K562 (cell line): Measurements from ENCODE around the gene PCSK5. TPM values are rescaled to one million over a fixed set of nuclear protein-coding genes. Genes with fewer than 3 reads are reported as not detected.

Experiments used
- ATAC-seq: fragments of 200-7000 bp; cut with Tn5 transposase; 3 replicates; pipeline ENCODE4 v1.9.1; 2020; ENCODE audit warnings: moderate library complexity
- BruUV-seq: library from RNA; stranded (reverse); fragments of 400-500 nt; replicated peaks from 2 replicates; lab custom pipeline; 2021; lab: Mats Ljungman, UMichigan
- CTCF ChIA-PET: fragments of 300-600 bp; formaldehyde crosslinking; extraction: SDS; loops from one replicate; lab custom pipeline; 2021; ENCODE audit warnings: low intra/inter-chr PET ratio; lab: Yijun Ruan, JAX
- POLR2A ChIA-PET: fragments of 300-600, 350-650 bp; sonication (Branson Sonifier 250); formaldehyde crosslinking; extraction: SDS; loops from one replicate; lab custom pipeline; 2021; ENCODE audit warnings: antibody characterized with exemption, inconsistent platforms; lab: Yijun Ruan, JAX
- DNase-seq, 4 experiments: peaks; one replicate each; pipeline versions ENCODE4 v3.0.0 to v3.0.0-alpha.2; 2011 to 2018; ENCODE audit warnings: low spot score in 3 of 4, mixed read lengths in 3 of 4; ENCODE audit errors: extremely low read depth in 1 of 4
- FAIRE-seq: peaks from 2 replicates; lab custom pipeline; 2011; peaks lifted over from hg19 to GRCh38; lab: Jason Lieb, UNC
- H2AFZ ChIP-seq: 2 replicates; pipeline ENCODE4 v1.6.0; 2011; ENCODE audit warnings: low read depth, low read length, control low read depth, inconsistent platforms
- H3K27ac ChIP-seq: fragments of 200-600 bp; 3 replicates; pipeline ENCODE4 v1.8.0; 2011; ENCODE audit warnings: low read depth, mild to moderate bottlenecking, control low read depth, inconsistent platforms, low read length, moderate library complexity, mixed read lengths; ENCODE audit errors: extremely low read depth
- H3K27me3 ChIP-seq, 2 experiments: fragments of 300-600 bp in 1 of 2; 2 replicates in 1 of 2; 3 replicates in 1 of 2; pipeline versions ENCODE4 v1.6.0 to v1.8.0; 2011; ENCODE audit warnings: inconsistent platforms in 2 of 2, low read length in 2 of 2, mild to moderate bottlenecking in 1 of 2, mixed read lengths in 1 of 2, moderate library complexity in 1 of 2; ENCODE audit not compliant: control insufficient read depth in 2 of 2, insufficient read depth in 2 of 2
- H3K36me3 ChIP-seq: fragments of 300-600 bp; 3 replicates; pipeline ENCODE4 v1.8.0; 2011; ENCODE audit warnings: mild to moderate bottlenecking, low read length, inconsistent platforms; ENCODE audit not compliant: control insufficient read depth, insufficient read depth
- H3K4me1 ChIP-seq, 2 experiments: fragments of 200-600 bp in 1 of 2; replicated peaks in 1 of 2; 2 replicates in 1 of 2; 3 replicates in 1 of 2; pipeline versions ENCODE4 v1.5.1 to v1.8.0; 2011; ENCODE audit warnings: inconsistent platforms in 2 of 2, low read length in 2 of 2, mild to moderate bottlenecking in 1 of 2, mixed read lengths in 1 of 2, moderate library complexity in 1 of 2; ENCODE audit not compliant: control insufficient read depth in 2 of 2, insufficient read depth in 2 of 2
- H3K4me2 ChIP-seq: 2 replicates; pipeline ENCODE4 v1.6.1; 2011; ENCODE audit warnings: low read length, control low read depth, inconsistent platforms, mixed read lengths; ENCODE audit not compliant: insufficient read depth
- H3K4me3 ChIP-seq: fragments of 200-600 bp; sonication (generic), shearing (Covaris generic); 2 replicates; pipeline ENCODE4 v1.5.1; 2016; ENCODE audit warnings: control low read depth, inconsistent platforms
- H3K79me2 ChIP-seq: fragments of 200-600 bp; 3 replicates; pipeline ENCODE4 v1.8.0; 2011; ENCODE audit warnings: low read length, inconsistent platforms; ENCODE audit not compliant: control insufficient read depth, insufficient read depth
- H3K9ac ChIP-seq, 2 experiments: 2 replicates each; pipeline versions ENCODE4 v1.6.0 to v1.6.1; 2011; ENCODE audit warnings: low read depth in 2 of 2, low read length in 2 of 2, control low read depth in 1 of 2, inconsistent platforms in 1 of 2, mild to moderate bottlenecking in 1 of 2, mixed read lengths in 1 of 2; ENCODE audit not compliant: insufficient read depth in 1 of 2
- H3K9me1 ChIP-seq: one replicate; pipeline ENCODE4 v1.6.0; 2011; ENCODE audit warnings: inconsistent platforms, mild to moderate bottlenecking, low read length, moderate library complexity; ENCODE audit not compliant: control insufficient read depth, insufficient read depth
- H3K9me3 ChIP-seq: replicated peaks from 2 replicates; pipeline ENCODE4 v1.5.1; 2011; ENCODE audit warnings: low read depth, low read length, inconsistent platforms; ENCODE audit not compliant: control insufficient read depth, insufficient read depth
- H4K20me1 ChIP-seq: replicated peaks from 2 replicates; pipeline ENCODE4 v1.6.1; 2011; ENCODE audit warnings: low read length, inconsistent platforms, mixed read lengths; ENCODE audit not compliant: control insufficient read depth, insufficient read depth
- BRCA1 ChIP-seq, 2 experiments: fragments of 450-650 bp in 1 of 2; sonication (generic) in 1 of 2; formaldehyde crosslinking in 1 of 2; IDR thresholded peaks; 2 replicates each; pipeline versions ENCODE4 v1.5.0 to v1.6.1; 2017 to 2020; ENCODE audit warnings: mild to moderate bottlenecking in 1 of 2, missing genetic modification reagents in 1 of 2
- CBX8 ChIP-seq: fragments of 200-600 bp; sonication (generic); IDR thresholded peaks from 2 replicates; pipeline ENCODE4 v1.6.1; 2012; ENCODE audit warnings: borderline replicate concordance, mixed run types, low read depth, mild to moderate bottlenecking, moderate library complexity, mixed read lengths, low read length, control low read depth, inconsistent platforms; ENCODE audit not compliant: poor library complexity, severe bottlenecking; ENCODE audit errors: extremely low read depth
- DIDO1 ChIP-seq: fragments of 450-650 bp; IDR thresholded peaks from 2 replicates; pipeline ENCODE4 v1.6.1; 2016; ENCODE audit warnings: low read depth, missing biosample characterization, missing genetic modification characterization
- ETS2 ChIP-seq: IDR thresholded peaks from 2 replicates; pipeline ENCODE4 v1.6.1; 2016; ENCODE audit warnings: borderline replicate concordance, missing genetic modification characterization, mild to moderate bottlenecking, moderate library complexity, missing compliant biosample characterization; ENCODE audit not compliant: poor library complexity, severe bottlenecking
- MECOM ChIP-seq: fragments of 250-450 bp; sonication (Bioruptor Pico); IDR thresholded peaks from 2 replicates; pipeline ENCODE4 v1.8.0; 2022; ENCODE audit warnings: inconsistent platforms
- MYBL2 ChIP-seq, 2 experiments: fragments of 450-650 bp in 1 of 2; sonication (generic) in 1 of 2; formaldehyde crosslinking in 1 of 2; IDR thresholded peaks; 2 replicates each; pipeline versions ENCODE4 v1.6.1 to v1.8.1; 2017 to 2022; ENCODE audit warnings: borderline replicate concordance in 1 of 2, inconsistent platforms in 1 of 2, low read depth in 1 of 2, mild to moderate bottlenecking in 1 of 2, missing genetic modification reagents in 1 of 2, moderate library complexity in 1 of 2
- NELFE ChIP-seq: IDR thresholded peaks from 2 replicates; pipeline ENCODE4 v1.6.1; 2011; ENCODE audit warnings: mild to moderate bottlenecking; ENCODE audit not compliant: insufficient read depth, insufficient read length
- NFE2L1 ChIP-seq: fragments of 450-650 bp; IDR thresholded peaks from 2 replicates; pipeline ENCODE4 v1.6.1; 2016; ENCODE audit warnings: missing genetic modification characterization, low read depth, mild to moderate bottlenecking, missing compliant biosample characterization, moderate library complexity, borderline replicate concordance
- NFRKB ChIP-seq: fragments of 450-650 bp; IDR thresholded peaks from 2 replicates; pipeline ENCODE4 v1.6.1; 2016; ENCODE audit warnings: low read depth
- NR2C2 ChIP-seq, 2 experiments: fragments of 200-800 bp in 1 of 2; sonication (Bioruptor generic) in 1 of 2; sonication (generic) in 1 of 2; formaldehyde crosslinking in 1 of 2; IDR thresholded peaks; 2 replicates each; pipeline versions ENCODE4 v1.6.1 to v1.8.0; 2016 to 2022; ENCODE audit warnings: mild to moderate bottlenecking in 1 of 2, missing compliant biosample characterization in 1 of 2, missing genetic modification characterization in 1 of 2, missing genetic modification reagents in 1 of 2
- POLR2G ChIP-seq: fragments of 200-400 bp; formaldehyde crosslinking; IDR thresholded peaks from 2 replicates; pipeline ENCODE4 v1.6.1; 2017; ENCODE audit warnings: low read depth, mild to moderate bottlenecking, antibody characterized with exemption, low read length, moderate library complexity
- SIN3A ChIP-seq, 2 experiments: fragments of 150-350 bp in 1 of 2; IDR thresholded peaks; 2 replicates each; pipeline ENCODE4 v1.6.1; 2011 to 2016; ENCODE audit warnings: borderline replicate concordance in 2 of 2, low read depth in 2 of 2, low read length in 2 of 2, mild to moderate bottlenecking in 2 of 2, moderate library complexity in 2 of 2; ENCODE audit not compliant: control insufficient read depth in 1 of 2
- TBL1XR1 ChIP-seq, 2 experiments: IDR thresholded peaks; 2 replicates each; pipeline ENCODE4 v1.6.1; 2012; ENCODE audit warnings: improper control_type of control experiment in 2 of 2, low read length in 2 of 2, mild to moderate bottlenecking in 1 of 2
- ZBTB12 ChIP-seq: fragments of 250-450 bp; sonication (Bioruptor Pico); IDR thresholded peaks from 2 replicates; pipeline ENCODE4 v1.4.0; 2020
- ZNF143 ChIP-seq: sonication (generic); formaldehyde crosslinking; IDR thresholded peaks from 2 replicates; pipeline ENCODE4 v1.9.0; 2022; ENCODE audit warnings: mild to moderate bottlenecking, missing genetic modification reagents
- WGBS: fragments of 100-300 bp; shearing (Covaris generic); methylation state at CpG from one replicate; pipeline ENCODE4 v1.1.6; 2016; ENCODE audit warnings: low coverage, mixed read lengths; ENCODE audit not compliant: insufficient coverage; ENCODE audit errors: missing lambda C conversion rate; 5-methylcytosine and 5-hydroxymethylcytosine counted together
- in situ Hi-C: fragments of 300-500 bp; cut with MboI; formaldehyde crosslinking; loops from 4 replicates; pipeline ENCODE4 v1.15.0; 2018; ENCODE audit warnings: inconsistent platforms, mixed read lengths
- intact Hi-C: fragments of 100-400 bp; cut with micrococcal nuclease; formaldehyde crosslinking; loops from 2 replicates; pipeline ENCODE4 v1.14.2; 2022
- polyA plus RNA-seq, 8 experiments: library from polyadenylated mRNA; depleted of rRNA in 4 of 8; stranded (reverse) in 5 of 8; unstranded in 3 of 8; fragments of >200 nt; fragmentation: Nextera tagmentation in 2 of 8; fragmentation: Illumina TruSeq in 1 of 8; extraction: Ambion mirVana in 2 of 8; extraction: Trizol in 1 of 8; gene quantifications; 2 replicates each; pipeline versions ENCODE4 v1.2.1 to v1.2.3, GENCODE V29; 2011 to 2014; ENCODE audit warnings: inconsistent platforms in 1 of 8, missing spikeins in 1 of 8
- total RNA-seq, 7 experiments: library from RNA; depleted of rRNA in 6 of 7; stranded (reverse); fragments of >200 nt in 6 of 7; fragmentation: Illumina TruSeq in 2 of 7; extraction: Trizol in 2 of 7; gene quantifications; 2 replicates each; pipeline versions ENCODE4 v1.2.1 to v1.2.3, GENCODE V29; 2011 to 2021; ENCODE audit warnings: low replicate concordance in 1 of 7
- TF ChIP-seq, protein P1 (sequence below), 3 experiments: IDR thresholded peaks in 2 of 3; conservative IDR thresholded peaks in 1 of 3; 2 replicates each; pipeline ENCODE4 v1.5.1; 2011 to 2012; ENCODE audit warnings: low read length in 3 of 3, mild to moderate bottlenecking in 3 of 3, control low read depth in 2 of 3, improper control_type of control experiment in 1 of 3, inconsistent platforms in 1 of 3, low read depth in 1 of 3, mixed read lengths in 1 of 3, moderate library complexity in 1 of 3; ENCODE audit not compliant: insufficient read depth in 2 of 3

PCSK5 gene
- total and polyA plus RNA-seq, 9 of the 15 experiments (the other 6 are each of a cell fraction or from before 2014, with no cell fraction given), result not detected

DNA sequence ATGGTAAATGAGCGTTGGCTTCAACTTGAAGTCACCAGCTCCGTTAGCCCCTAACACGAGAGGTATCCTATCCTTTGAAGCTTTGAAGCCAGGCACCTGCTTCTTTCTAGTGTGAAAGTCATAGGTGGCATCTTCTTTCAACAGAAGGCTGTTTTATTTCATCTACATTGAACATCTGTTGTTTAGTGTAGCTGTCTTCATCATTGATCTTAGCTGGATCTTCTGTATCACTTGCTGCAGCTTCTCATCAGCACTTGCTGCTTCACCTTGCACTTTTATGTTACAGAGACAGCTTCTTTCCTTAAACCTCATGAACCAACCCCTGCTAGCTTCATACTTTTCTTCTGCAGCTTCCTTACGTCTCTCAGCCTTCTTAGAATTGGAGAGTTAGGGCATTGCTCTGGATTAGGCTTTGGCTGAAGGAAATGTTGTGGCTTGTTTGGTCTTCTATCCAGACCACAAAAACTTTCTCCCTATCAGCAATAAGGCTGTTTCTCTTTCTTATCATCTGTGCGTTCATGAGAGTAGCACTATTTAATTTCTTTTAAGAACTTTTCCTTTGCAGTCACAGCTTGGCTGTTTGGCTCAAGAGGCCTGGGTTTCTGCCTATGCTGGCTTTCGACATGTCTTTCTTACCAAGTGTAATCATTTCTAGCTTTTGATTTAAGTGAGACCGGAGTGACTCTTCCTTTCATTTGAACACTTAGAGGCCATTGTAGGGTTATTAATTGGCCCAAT lies 47.2 kb downstream of the PCSK5 start:
- intact Hi-C loops (no loop called here), in situ Hi-C loops (no loop called here)
- Histone ChIP-seq H2AFZ (no peak overlapping the region), H3K4me3 (no peak overlapping the region), H3K27me3 (no peaks in the 10 kb centered on the region), H3K9me1 (no peaks in the 10 kb centered on the region), H3K9me3 (no peaks in the 10 kb centered on the region), H3K9ac (no peak overlapping the region), H3K36me3 (no peaks in the 10 kb centered on the region), H3K79me2 (no peaks in the 10 kb centered on the region), H3K4me2 (no peak overlapping the region), H3K4me1 (no peaks in the 10 kb centered on the region), H3K27ac (no peak overlapping the region), H4K20me1 (no peaks in the 10 kb centered on the region)
- POLR2A ChIA-PET, result no interaction called here
- 1% methylated on average over 7 of the region's 7 CpGs for WGBS
- DNase-seq (no peak), FAIRE-seq (no peak), ATAC-seq (no peak)
- no TSS peak for BruUV-seq
- CTCF ChIA-PET, result no interaction called here
- TF ChIP-seq NR2C2 (CRISPR knock-in tag; IDR thresholded peaks at IDR 0.05), result no peak
- no peak for TF ChIP-seq NR2C2 (tag; IDR thresholded peaks at IDR 0.05)
- TF ChIP-seq NFRKB, result no peak
- TF ChIP-seq MYBL2 (IDR thresholded peaks at IDR 0.05; ENCODE audit: low read depth), result no peak
- no peak for TF ChIP-seq MYBL2 (CRISPR knock-in tag; IDR thresholded peaks at IDR 0.05; ENCODE audit: borderline replicate concordance)
- TF ChIP-seq DIDO1 (tag), result no peak
- no peak for TF ChIP-seq NELFE
- no peak for TF ChIP-seq TBL1XR1 (IDR thresholded peaks at IDR 0.05; ENCODE audit: low read length in 2 of 2)
- no peak for TF ChIP-seq CBX8
- TF ChIP-seq MECOM (CRISPR knock-in tag), result no peak
- TF ChIP-seq, protein P1, sequence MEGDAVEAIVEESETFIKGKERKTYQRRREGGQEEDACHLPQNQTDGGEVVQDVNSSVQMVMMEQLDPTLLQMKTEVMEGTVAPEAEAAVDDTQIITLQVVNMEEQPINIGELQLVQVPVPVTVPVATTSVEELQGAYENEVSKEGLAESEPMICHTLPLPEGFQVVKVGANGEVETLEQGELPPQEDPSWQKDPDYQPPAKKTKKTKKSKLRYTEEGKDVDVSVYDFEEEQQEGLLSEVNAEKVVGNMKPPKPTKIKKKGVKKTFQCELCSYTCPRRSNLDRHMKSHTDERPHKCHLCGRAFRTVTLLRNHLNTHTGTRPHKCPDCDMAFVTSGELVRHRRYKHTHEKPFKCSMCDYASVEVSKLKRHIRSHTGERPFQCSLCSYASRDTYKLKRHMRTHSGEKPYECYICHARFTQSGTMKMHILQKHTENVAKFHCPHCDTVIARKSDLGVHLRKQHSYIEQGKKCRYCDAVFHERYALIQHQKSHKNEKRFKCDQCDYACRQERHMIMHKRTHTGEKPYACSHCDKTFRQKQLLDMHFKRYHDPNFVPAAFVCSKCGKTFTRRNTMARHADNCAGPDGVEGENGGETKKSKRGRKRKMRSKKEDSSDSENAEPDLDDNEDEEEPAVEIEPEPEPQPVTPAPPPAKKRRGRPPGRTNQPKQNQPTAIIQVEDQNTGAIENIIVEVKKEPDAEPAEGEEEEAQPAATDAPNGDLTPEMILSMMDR (IDR thresholded peaks at IDR 0.05 in 2 of 3, conservative IDR thresholded peaks at IDR 0.05 in 1 of 3; ENCODE audit: insufficient read depth in 2 of 3, low read depth in 1 of 3, low read length in 3 of 3), result no peak
- TF ChIP-seq ETS2 (tag), result no peak
- no peak for TF ChIP-seq BRCA1 (IDR thresholded peaks at IDR 0.05)
- no peak for TF ChIP-seq BRCA1 (CRISPR knock-in tag; IDR thresholded peaks at IDR 0.05)
- TF ChIP-seq ZNF143 (CRISPR knock-in tag), result no peak
- no peak for TF ChIP-seq NFE2L1 (tag)
- TF ChIP-seq POLR2G, result no peak
- TF ChIP-seq SIN3A (IDR thresholded peaks at IDR 0.05; ENCODE audit: borderline replicate concordance in 2 of 2, control insufficient read depth in 1 of 2, low read depth in 2 of 2, low read length in 2 of 2), result no peak
- TF ChIP-seq ZBTB12 (CRISPR knock-in tag), result no peak
